Measurements from ENCODE around the gene MTG1.
A peak's percentile ranks its signal among the peaks of the same experiment; 100 is the strongest.
"Not testable (repeated sequence)": the region's sequence is repeated elsewhere in the genome, so short reads cannot be mapped to it uniquely, and the experiment has no call there.

Gene MTG1

GRCh38 chr10:133359554-133359971, 34.4 kb upstream of the MTG1 start:
- peak in 1 of 2 experiments; percentile 41 for DNase-seq

- no peak for DNase-seq
These were observed 33.9 kb upstream of the MTG1 start for GRCh38 chr10:133359972-133360610.

- no peak for DNase-seq
These were observed 32.7 kb upstream of the MTG1 start for GRCh38 chr10:133361227-133361626.

DNA sequence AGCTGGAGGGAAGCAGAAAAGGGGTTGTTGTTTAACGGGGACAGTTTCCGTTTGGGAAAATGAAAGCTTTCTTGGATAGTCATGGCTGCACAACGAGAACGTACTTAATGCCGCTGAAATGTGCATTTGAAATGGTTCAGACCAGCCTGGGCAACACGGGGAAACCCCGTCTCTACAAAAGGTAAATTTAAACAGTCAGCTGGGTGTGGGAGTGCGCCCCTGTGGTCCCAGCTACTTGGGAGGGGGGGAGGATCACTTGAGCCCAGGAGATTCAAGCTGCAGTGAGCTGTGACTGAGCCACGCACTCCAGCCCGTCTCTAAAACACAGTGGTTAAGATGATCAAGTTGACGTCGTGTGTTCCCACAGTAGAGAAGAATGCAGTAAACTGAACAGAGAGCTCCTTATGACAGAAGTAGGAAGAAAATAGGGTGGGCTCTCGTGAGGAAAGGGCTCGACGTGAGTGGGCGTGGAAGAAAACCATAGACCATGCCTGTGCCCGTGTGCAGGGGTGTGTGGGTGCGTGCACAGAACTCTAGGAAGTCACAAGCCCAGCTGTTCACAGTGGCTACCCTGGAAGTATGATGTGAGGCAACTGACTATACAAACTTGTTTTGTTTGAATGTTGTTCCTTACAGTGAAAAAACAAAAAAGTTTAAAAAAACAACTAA, 32.0 kb upstream of the MTG1 start:
- no peak for DNase-seq

GRCh38 chr10:133362846-133363245, 31.1 kb upstream of the MTG1 start:
- DNase-seq = no peak

DNA sequence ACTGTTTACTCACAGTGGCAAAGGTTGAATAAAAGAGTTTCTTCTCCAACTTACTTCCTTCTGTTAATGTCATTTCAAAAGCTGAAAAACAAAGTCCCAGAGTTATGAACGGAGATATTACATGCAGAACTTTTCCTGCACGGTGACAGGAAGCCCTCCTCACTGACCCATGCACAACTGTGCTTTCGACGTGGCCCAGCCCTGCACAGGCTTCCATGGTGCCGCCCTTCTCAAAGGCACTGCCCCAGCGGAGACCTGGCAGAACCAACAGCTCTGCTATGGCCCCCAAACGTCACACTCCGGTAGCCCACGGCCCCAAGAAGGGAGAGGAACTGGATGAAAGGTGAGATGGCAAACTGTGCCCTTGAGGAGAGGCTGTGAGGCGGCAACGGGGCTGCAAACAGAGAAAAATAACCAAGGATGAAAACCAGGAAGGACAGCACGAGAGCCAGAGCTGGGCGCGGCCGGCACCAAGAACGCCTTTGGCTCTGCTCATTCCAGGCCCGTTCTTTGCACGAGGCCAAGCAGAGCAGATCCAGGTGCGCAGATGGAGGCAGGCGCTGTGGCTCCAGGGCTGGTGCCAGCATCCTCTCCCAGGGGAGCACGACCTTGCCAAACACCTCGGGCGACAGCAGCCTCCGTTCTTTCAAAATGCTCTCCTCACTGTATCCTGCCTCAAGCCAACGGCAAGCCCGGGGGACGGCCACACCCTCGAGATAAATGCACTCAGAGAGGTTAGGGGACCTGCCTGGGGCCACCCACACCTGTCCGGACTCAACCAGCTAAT, 29.1 kb upstream of the MTG1 start:
- DNase-seq = peak; percentile 57 to 72

GRCh38 chr10:133365461-133366129, 28.4 kb upstream of the MTG1 start:
- DNase-seq = peak in 1 of 2 experiments; percentile 55

- DNase-seq = no peak
These were observed 27.9 kb upstream of the MTG1 start for GRCh38 chr10:133366130-133366478.

GRCh38 chr10:133366751-133367150, 27.2 kb upstream of the MTG1 start:
- no peak for DNase-seq

- DNase-seq = not testable (repeated sequence)
These were observed 26.5 kb upstream of the MTG1 start for GRCh38 chr10:133367461-133367860.

GRCh38 chr10:133368153-133368552, 25.8 kb upstream of the MTG1 start:
- DNase-seq = no peak

DNA sequence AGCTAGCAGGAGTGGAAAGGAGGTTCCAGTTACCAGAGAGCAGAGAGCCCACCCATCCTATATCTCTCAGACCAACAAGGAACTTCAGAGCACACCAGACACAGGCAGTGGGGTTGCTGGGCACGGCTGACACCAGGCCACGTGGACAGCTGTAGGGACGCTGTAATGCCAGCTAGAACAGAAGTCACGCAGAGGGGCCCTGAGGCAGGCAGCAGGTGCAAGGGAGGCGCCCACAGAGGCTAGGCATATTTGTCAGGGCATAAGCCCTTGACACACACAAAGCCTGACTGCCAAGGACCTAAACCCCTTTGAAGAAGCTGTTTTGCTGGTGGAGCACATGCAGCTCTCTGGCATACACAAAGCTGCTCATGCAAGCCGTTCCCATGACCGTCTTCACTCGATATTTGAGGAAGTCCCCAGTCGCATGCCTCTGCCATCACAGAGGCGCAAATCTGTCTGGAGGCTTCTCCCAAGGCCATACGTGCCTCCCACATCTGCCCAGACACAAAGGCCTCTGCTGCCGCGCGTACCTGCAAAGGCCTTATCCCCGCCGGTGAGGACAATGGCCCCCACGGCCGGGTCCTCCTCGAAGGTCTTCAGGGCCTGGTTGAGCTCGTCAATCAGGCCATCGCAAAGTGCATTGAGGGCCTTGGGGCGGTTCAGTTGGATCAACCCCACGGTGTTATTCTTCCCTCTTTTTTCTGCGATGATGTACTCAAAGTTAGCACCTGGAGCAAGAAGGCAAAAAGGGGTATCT, 23.7 kb upstream of the MTG1 start:
- no peak for DNase-seq

GRCh38 chr10:133372507-133372906, 21.4 kb upstream of the MTG1 start:
- no peak for DNase-seq

- DNase-seq = peak; percentile 85 to 87
These were observed 20.5 kb upstream of the MTG1 start, which contains the start of gene ECHS1 for GRCh38 chr10:133373174-133374090. Gene ECHS1, minus strand, starts transcription at chr10:133373354. Its CDS starts 21 bp downstream, at chr10:133373333.

GRCh38 chr10:133375357-133376115, 18.4 kb upstream of the MTG1 start:
- DNase-seq = no peak

GRCh38 chr10:133376183-133376582, 17.8 kb upstream of the MTG1 start:
- not testable (repeated sequence) for DNase-seq

GRCh38 chr10:133377025-133377817, 16.7 kb upstream of the MTG1 start:
- no peak for DNase-seq

DNA sequence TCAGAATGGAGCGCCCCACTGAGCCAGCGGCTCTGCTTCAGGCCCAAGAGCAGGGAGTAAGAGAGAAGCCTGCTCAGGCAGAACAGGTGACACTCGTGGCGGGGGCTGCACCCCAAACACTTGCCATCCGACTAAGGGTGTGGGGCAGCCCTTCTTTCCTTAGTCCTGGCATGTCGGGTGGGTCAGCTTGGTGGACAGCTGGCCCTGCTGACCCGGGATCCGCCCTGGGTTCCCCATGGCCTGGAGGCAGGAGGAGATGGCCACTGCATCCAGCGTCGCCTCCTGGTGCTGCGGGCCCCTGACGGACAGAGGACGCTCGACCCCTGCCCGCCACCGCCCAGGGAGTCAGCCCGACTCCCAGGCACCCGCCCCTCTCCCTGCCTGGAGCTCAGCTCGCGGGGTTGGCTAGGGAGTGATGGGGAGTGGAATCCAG, 16.1 kb upstream of the MTG1 start:
- DNase-seq = no peak

DNA sequence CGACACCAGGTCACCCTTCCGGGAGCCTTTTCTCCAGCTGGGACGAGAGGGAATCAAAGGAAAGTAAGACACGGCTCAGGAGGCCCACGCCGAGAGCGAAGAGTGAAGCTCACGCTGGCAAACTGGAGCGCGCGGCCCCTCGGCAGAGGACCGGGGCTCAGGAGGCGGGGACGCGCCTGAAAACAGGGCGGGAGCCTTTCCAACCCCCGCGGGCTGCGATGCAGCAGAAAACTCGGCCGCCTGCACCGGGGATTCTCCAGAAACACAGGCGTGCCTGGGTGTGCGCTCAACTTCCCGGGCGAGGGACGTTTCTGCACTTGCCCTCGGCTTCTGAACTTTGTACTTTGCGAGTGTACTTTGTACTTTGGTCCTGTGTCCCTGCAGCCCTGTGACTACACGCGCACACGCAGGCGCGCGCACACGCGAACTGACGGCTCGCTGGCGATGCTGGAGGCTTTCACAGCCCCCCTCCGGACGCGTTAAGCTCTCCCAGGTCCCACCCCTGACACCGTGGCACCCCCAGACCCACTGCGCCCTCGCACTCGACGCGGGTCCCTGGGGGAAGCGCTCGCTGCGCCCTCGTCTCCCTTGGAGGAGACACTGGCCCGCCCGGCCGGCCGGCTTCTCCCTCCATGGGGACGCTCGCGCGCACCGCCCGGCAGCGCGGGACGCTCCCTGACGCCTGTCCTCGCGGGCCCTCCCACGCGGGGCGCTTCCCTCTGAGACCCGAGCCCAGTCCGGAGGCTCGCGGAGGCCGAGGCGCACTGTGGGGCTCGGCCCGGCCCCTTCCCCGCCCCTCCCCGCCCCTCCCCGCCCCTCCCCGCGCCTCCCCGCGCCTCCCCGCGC, 15.5 kb upstream of the MTG1 start:
- DNase-seq = peak in 1 of 2 experiments; percentile 28
